ENCODE data around the gene ADAMTS6.
"Not testable (repeated sequence)": the region's sequence is repeated elsewhere in the genome, so short reads cannot be mapped to it uniquely, and the experiment has no call there.

Gene ADAMTS6

DNA sequence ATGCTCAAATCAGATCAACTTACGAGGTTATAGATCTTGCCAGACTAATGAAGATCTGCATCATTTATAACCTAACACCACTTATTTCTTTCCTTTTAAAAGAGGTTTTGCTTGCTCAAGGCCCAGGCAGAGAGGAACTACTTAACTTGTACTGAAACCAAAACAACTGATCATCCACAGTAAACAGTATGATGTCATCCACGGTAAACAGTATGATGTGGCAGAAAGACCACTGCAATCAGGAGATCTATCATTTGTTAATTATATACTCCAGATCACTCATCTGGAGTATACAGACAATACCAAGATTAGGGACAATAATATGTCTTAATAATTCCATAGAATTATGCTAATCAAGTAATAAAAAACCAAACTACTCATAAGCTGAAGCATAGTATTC is 116.8 kb downstream of the ADAMTS6 start:
- DNase-seq: no peak

DNA sequence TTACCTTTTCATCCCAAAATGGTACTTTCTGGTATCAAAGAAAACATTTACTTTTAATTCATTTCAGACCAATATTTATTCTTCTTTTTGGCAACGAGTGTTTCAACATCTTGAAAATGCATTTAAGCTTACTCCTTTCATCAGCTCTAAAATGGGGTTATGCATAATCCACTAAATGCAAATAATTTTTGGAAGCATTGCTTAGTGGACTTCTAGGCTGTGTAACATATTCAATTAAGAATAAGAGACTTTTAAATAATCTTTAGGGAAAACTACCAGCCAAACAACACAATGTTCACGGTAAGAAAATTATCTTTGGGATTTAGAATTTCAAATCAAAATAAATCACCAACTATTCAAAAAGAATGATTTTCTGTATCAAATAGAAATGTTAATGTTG is 118.2 kb downstream of the ADAMTS6 start:
- DNase-seq: no peak

DNA sequence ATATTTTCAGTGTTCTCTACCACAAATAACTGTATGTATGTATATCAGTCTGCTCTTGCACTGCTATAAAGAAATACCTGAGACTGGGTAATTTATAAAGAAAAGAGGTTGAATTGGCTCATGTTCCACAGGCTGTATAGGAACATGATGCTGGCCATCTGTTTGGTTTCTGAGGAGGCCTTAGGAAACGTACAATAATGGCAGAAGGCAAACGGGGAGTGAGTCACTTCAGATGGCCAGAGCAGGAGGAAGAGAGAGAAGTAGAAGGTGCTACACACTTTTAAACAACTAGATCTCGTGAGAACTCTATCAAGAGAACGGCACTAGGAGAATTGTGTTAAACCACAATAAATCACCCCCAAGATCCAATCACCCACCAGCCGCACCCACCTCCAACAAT is 121.7 kb downstream of the ADAMTS6 start:
- DNase-seq: no peak

DNA sequence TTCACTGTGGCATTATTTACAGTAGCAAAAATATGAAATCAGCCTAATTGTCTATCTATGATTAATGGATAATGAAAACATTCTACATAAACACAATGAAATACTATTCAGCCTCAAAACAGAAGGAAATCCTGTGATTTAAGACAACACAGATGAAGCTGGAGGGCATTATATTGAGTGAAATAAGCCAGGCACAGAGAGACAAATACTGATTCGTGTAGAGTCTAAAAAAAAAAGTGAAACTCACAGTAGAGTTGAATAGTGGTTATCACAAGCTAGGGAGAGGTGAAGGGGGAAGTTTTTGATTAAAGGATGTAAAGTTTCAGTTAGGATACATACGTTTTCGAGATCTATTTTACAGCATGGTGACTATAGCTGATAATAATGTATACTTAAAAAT is 122.2 kb downstream of the ADAMTS6 start:
- DNase-seq: no peak

DNA sequence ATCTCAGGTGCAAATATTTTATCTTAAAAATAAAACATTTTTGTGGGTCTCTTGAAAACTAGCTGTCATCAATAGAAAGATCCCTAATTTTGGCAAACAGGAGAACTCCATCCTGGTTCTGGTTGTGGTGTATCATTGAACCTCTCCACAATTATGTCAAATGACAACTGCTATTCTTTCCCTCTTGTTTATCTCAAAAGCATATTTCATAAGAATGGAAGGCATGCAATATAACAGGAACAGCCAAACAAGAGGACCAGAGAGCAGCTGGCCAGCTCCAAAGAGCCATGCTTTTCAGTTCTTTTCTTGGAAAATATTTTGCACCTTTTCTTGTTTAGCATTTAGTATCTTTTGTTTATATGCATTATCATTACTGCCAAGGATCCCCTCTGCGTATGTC is 125.4 kb downstream of the ADAMTS6 start:
- DNase-seq: no peak

DNA sequence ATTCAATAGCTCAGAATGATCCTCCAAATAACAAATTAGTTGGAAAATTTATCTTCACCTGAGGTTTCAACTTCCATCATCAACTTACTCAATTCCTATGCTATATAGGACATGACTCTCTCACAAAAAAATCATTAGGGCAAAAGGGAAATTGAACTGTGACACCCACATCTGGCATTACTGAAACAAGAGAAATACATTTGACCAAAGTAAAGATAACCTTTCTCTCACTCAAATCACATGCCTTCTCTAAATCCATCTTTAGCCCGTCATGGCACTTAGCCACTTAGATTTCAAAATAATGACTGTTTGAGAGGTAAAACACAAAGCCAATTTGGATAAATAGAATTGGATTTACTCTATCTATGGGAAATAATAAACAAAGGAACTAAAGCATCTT is 126.4 kb downstream of the ADAMTS6 start:
- no peak for DNase-seq

DNA sequence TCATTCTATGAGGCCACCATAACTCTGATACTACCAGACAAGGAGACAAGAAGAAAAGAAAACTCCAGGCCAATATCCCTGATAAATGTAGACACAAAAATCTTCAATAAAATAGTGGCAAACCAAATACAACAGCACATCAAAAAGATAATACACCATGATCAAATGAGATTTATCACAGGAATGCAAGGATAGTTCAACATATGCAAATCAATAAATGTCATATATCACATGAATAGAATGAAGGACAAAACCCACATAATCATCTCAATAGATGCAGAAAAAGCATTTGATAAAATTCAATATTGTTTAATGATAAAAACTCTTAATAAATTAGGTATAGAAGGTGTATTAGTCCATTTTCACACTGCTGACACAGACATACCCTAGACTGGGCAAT is 139.9 kb downstream of the ADAMTS6 start:
- DNase-seq: no peak

DNA sequence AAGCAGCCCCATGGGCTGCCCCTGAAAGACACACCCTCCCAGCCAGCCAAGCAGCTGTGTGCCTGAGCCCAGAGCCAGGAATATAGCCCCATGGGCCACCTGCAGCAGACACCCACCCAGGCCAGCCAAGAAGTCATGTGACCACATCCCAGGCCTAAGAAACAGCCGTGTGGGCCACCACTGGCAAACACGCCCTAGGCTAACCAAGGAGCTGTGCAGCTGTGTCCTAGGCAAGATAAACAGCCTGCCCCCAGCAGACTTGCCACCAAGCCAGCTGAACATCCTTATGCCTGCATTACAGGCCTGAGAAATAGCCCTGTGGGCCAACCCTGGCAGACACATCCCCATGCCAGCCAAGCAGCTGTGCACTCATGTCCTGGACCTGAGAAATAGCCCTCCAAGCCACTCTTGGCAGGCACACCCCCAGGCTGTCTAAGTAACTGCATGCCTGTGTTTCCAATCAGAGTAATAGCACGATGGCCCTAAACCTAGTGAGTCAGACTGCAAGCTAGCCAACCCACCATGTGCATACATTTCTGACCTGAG is 143.0 kb downstream of the ADAMTS6 start:
- DNase-seq: no peak

DNA sequence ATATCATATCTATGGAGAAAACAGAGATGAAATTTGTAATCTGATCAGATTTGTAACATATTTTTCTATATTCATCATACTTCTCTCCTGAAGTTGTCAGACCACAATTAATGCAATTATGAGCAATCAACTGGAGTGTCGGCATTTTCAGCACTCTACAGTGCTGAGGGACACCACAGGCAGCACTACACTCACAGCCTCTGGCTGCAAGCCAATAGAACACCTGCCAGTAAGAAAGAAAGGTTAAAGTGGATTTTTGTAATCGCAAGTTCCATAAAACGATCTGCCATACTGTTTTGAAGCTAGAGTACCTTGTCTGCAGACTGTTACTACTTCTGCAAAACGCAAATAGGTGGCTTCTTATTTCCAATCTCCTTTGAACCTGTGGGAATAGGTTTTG is 147.6 kb downstream of the ADAMTS6 start:
- no peak for DNase-seq

DNA sequence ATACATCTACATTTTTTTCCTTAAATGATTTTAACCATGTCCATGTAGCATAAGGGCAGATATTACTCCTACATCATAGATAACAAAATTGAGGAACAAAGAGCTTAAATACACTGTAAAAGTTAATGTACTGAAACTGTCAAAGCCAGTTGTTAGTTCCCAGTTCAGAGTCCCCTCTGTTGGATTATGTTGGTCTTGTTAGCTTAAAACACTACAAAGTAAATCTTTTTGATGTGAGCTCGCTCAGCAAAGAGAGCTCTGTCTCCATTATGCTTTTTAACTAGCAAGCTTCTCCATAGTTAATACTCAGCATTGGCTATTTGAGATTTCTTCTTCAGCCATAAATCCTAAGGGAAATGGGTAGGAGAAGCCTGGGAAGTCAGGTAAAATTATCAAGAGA is 149.1 kb downstream of the ADAMTS6 start:
- DNase-seq: no peak

DNA sequence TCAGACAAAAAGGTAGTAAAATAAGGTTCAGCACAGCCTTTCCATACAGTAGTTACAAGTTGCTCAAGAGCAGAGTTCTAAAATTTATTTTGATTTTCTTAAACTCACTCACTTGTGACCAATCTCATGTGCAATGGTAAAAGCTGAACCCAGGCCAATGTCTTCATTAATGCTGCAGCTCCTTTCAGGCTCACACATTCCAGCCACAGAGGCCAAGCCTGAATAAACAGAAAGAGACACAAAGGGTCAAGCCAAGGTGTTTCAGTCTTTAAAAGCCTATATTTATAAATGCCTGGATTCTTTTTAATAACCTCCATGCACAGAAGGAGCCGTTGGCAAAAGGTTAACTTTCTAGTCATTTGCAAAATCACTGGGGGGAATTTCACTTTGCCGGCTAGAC is 152.5 kb downstream of the ADAMTS6 start:
- DNase-seq: no peak

DNA sequence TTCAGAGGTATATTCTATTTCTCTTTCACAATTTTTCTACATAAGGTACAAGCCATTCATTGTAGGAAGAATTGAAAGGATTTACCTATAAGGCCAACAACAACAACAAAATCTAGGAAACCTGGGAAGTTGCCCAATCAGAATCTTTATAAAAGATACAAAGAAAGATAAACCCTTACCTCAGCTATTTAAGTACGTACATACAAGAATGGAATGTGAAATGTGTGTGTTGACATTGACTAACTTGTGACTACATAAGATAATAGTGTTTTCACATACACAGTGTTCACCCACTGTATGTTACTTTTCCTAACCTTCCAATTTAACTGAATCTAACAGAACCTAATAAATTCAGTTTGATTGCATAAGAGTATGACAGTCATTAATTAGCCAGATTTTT is 154.1 kb downstream of the ADAMTS6 start:
- DNase-seq: no peak

DNA sequence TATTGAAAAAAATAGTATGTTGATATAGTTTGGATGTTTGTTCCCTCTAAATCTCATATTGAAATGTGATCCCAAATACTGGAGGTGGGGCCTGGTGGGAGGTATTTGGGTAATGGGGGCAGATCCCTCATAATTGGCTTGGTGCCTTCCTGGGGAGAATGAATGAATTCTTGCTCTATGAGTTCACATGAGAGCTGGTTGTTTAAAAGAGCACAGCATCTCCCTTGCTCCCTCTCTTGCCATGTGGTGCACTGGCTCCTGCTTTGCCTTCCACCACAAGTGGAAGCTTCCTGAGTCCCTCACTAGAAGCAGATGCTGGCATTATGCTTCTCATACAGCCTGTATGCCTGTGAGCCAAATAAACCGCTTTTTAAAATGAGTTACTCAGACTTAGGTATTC is 154.8 kb downstream of the ADAMTS6 start:
- no peak for DNase-seq

DNA sequence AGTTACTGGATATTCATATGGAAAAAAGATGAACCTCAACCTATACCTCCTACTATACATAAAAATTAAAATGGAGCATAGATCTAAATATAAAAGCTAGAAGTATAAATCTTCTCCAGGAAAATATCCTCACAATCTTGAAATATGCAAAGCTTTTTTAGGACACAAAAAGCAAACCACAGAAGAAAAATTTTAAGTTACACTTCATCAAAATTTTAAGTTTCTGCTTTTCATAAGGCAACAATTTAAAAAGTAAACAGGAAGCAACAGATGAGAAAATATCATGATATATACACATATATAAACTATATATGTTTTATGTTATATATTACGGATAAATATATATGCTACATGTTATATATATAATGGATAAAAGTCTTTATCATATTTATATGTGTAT is 157.5 kb downstream of the ADAMTS6 start:
- DNase-seq: no peak

DNA sequence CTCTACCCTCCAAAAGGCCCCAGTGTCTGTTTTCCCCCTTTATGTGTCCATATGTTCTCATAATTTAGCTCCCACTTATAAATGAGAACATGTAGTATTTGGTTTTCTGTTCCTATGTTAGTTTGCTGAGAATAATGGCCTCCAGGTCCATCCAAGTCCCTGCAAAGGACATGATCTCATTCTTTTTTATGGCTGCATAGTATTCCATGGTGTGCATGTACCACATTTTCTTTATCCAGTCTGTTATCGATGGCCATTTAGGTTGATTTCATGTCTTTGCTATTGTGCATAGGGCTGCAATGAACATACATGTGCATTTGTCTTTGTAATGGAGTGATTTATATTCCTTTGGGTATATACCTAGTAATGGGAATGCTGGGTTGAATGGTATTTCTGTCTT is 161.0 kb downstream of the ADAMTS6 start:
- DNase-seq: not testable (repeated sequence)

DNA sequence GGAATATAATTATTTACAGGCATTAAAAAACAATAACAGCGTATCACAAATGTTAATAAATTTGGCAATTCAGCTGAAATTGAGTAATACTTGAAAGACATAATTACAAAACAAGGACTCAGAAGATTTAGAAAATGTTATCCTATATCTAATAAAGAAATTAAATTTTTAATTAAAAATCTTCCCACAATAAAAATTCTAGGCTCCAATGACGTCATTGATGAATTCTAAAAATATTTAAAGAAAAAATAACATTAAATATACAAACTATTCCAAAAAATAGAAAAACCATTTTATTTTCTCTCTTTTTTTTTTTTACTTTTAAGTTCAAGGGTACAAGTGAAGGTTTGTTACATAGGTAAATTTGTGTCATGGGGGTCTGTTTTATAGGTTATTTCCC is 161.5 kb downstream of the ADAMTS6 start:
- DNase-seq: no peak

DNA sequence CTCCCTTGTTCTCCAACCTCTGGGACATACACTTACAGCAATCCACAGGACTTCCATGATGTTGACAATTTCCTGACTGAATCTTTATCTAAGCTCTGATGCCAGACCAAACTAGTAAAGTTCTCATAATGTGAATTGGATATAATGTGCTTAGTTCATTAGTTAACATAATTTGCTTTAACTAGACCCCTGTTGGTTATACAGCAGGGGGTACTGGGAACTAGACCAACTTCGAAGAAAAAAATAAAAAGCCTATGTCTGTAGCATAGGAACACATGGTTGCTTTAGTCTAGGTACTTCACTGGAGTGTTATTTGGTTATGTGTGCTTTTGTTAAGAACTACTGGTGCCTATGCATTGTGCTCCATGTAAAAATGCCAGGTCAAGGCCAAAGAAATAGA is 173.8 kb downstream of the ADAMTS6 start:
- DNase-seq: no peak

DNA sequence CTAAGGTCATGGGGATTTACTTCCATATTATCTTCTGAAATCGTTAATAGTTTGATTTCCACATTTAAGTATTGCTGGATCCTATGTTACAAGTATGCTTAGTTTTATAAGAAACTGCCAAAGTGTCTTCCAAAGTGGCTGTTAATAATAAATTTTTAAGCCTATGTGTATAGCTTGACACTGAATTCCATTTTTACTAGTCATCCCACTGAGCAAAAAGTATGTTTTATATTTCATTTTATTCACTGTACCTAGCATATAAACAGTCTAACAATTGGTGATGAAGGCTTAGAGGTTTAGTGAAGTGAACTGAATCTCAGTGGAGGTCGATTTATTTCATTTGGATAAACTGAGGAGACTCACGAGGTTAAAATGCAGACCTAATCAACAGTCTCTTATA is 174.6 kb downstream of the ADAMTS6 start:
- no peak for DNase-seq

DNA sequence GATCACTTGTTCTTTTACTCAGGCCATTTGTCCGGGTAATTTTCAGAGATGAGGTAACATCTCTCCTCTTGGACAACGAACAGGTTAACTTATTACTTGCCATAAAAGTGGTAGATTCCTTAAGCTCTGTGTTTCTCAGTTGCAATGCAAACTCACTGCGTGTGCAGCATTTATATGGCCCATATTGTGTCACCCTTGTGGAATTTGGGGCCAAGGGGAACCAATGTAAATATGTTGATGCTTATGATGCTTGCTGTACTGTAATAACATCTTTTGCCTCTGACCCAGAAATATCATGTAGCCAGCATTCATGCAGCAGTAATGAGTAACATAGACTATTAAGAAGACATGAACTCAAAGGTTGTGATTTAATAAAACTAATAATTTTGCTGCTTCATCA is 175.8 kb downstream of the ADAMTS6 start:
- DNase-seq: no peak

DNA sequence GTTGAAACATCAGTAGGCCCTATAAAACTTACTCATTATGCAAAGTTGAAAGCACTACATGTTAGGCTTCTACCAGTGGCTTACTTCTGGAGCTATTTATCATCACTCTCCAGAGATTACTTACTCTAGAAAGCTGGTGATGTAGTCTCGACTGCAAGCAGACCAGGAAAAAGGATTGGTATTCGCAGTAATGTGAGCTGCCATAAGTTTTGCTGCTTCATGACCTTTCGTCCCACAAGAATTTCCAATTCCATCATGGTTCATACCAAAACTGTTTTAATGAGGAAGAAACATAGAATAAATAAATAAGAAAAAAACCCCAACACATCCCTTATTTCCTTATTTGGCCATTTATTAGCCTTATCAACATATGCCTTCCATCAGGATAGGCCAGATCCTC is 181.9 kb downstream of the ADAMTS6 start:
- no peak for DNase-seq

DNA sequence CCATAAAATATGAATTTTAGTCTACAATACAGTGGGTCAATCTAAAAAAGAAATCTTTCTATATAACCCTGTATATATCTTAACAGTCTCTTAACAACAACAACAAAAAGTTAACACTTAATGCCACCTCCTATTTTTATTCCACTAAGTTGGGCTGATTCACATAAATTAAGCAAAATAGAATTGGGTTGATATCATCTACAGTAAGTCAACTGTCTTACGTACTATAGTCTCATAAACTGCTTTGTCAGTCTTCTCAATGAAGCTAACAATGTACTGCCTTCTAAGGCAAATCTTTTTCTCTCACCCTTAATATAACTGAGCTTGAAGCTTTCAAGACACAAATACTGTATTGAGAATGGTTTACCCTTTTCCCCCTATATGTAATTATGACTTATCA is 185.7 kb downstream of the ADAMTS6 start:
- DNase-seq: no peak

DNA sequence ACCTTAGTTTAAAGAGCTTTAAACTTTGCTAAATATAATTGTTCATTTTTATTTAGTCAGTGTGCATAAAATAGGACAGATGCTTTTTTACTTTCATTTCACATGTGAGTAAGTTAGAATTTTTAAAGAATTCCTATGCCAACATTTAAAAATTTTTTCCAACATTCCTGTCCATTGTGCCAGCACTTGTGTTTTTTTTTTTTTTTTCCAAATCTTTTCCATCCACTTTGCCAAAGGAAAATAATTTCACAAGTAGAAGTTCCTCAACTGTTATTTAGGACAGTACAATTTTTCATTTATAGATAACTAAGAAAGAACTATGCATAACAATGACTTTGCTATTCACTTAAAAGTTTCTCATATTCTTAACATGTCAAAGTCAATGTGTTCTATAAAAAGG is 189.5 kb downstream of the ADAMTS6 start:
- DNase-seq: no peak

DNA sequence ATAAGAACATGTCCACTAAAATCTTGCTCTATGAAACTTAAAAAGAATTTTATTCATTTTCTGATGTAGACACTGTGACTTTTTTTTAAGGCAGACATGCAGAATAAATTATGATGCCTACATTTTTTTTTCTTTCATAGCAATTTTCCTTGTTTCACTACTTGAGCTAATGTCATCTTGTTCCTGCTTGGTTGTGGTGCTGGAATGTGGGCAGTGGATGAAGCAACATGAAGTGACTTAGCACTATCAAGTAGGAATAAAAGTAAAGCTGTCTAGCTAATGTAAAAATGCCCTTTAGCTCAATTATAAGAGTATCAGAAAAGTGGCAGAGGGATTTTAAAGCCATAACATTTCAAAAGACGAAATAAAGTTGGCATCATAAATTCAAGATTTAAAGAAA is 191.0 kb downstream of the ADAMTS6 start:
- DNase-seq: no peak

DNA sequence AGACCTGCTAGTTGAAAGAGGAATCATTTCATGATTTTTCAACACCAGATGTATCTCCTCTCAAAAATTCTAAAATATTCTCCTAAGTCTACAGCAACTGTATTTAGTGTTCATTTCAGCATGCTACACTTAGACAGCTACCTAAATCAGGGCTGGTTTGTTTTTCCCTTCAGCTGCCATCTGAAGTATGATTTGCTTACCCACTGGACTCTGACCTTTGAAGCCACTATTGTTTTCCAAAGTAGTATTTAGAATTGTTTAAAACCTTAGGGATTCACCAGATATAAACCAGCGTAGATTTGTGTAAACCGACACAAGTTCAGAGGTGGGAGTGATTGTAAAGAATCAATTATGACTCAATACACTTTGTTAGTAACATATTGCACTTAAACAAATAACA is 193.1 kb downstream of the ADAMTS6 start:
- DNase-seq: no peak

DNA sequence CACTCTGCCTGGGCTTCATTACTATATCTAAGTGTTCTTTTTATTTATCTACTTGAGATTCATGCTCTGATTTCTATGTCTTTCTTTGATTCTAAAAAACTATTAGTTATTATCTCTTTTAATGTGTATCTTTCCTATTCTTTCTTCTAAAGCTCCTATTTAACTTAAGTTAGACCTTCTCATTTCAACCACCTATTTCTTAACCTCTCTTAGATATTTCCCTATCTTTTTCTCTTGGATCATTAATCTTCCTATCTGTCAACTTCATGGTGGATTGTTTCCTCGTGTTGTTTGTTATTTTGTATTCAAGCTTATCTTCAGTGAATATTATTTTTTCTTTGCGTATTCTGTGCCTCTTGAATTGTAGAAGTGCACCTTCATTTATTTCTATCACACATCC is 202.1 kb downstream of the ADAMTS6 start:
- DNase-seq: no peak
